HG02870 (cell line): ENCODE results near the gene ZDHHC18.

Experiments
- ATAC-seq: cut with Tn5 transposase; IDR thresholded peaks from one replicate; pipeline ENCODE4 v1.9.1; 2021; ENCODE audit warnings: mild to moderate bottlenecking, moderate library complexity; ENCODE audit not compliant: unreplicated experiment

Gene ZDHHC18

GRCh38 chr1:26897351-26897750 lies 70.9 kb downstream of the ZDHHC18 start:
- no peak for ATAC-seq

- peak; percentile 61 for ATAC-seq
These were observed 73.7 kb downstream of the ZDHHC18 start, which contains the start of gene GPATCH3 for GRCh38 chr1:26900001-26900814. GPATCH3 (minus strand) TSS chr1:26900467; CDS start chr1:26900442, 25 bp downstream.

GRCh38 chr1:26900815-26901511 lies 74.5 kb downstream of the ZDHHC18 start:
- ATAC-seq: no peak
